Left lung (tissue), 10 donors: ENCODE results near the gene DHRS3. TPM values are rescaled to one million over a fixed set of nuclear protein-coding genes. Genes with fewer than 3 reads are reported as not detected.

Experiments used
- ATAC-seq: fragments of 200-7000 bp; cut with Tn5 transposase; one replicate; pipeline ENCODE4 v1.9.1; 2020; ENCODE audit warnings: moderate library complexity
- DNase-seq, 4 donors: peaks; one replicate each; pipeline ENCODE4 v3.0.0-alpha.2; 2013 to 2020
- H3K27ac ChIP-seq, 2 donors: fragments of 200-600 bp; sonication (generic) in 1 of 2; one replicate each; pipeline versions ENCODE4 v1.5.0 to v1.8.0; 2020 to 2021
- H3K27me3 ChIP-seq, 2 donors: fragments of 200-600 bp; sonication (generic) in 1 of 2; one replicate each; pipeline versions ENCODE4 v1.5.0 to v1.8.0; 2020 to 2021
- H3K36me3 ChIP-seq, 2 donors: fragments of 200-600 bp; sonication (generic) in 1 of 2; one replicate each; pipeline versions ENCODE4 v1.5.0 to v1.8.0; 2020 to 2021
- H3K4me1 ChIP-seq, 2 donors: fragments of 200-600 bp; one replicate each; pipeline ENCODE4 v1.8.0; 2021
- H3K4me3 ChIP-seq, 2 donors: fragments of 200-600 bp; sonication (generic) in 1 of 2; one replicate each; pipeline versions ENCODE4 v1.5.0 to v1.8.0; 2020 to 2021; ENCODE audit warnings: mild to moderate bottlenecking in 1 of 2
- H3K9me3 ChIP-seq, 2 donors: fragments of 200-600 bp; sonication (generic) in 1 of 2; one replicate each; pipeline versions ENCODE4 v1.5.0 to v1.8.0; 2020 to 2021
- CTCF ChIP-seq, 2 donors: fragments of 200-600 bp; sonication (generic) in 1 of 2; IDR thresholded peaks; one replicate each; pipeline versions ENCODE4 v1.5.0 to v1.8.0; 2021; ENCODE audit warnings: antibody characterized with exemption in 2 of 2
- intact Hi-C, 2 donors: fragments of 100-400 bp; cut with DNase I; formaldehyde crosslinking; loops; one replicate each; pipeline versions ENCODE4 v1.11.2 to v1.14.2; 2022
- polyA plus RNA-seq, 6 donors: library from polyadenylated mRNA; unstranded; fragments of 120-200 nt; gene quantifications; one replicate each; pipeline ENCODE4 v1.2.1, GENCODE V29; 2013; ENCODE audit not compliant: insufficient read length in 6 of 6
- total RNA-seq, 2 donors: library from RNA; stranded (reverse); fragmentation: NEBNext Ultra II Directional; extraction: Animal tissue kit (Norgen Biotek cat#: 25700); gene quantifications; one replicate each; pipeline ENCODE4 v1.2.1, GENCODE V29; 2021
- donor health status: DM: no; HTN: yes; CAD: no.
- donor health status: DM: no; HTN: no; CAD: no.

The DHRS3 gene
- total and polyA plus RNA-seq, 8 donors: 37.3 to 120 (median 43.7) TPM

- DNase-seq: peak; percentile 80 to 91 (median 88)
- intact Hi-C loops: no loop called here
Measured at GRCh38 chr1:12619792-12620487, 1.9 kb upstream of the DHRS3 start.

GRCh38 chr1:12618965-12619791 lies 1.2 kb upstream of the DHRS3 start:
- intact Hi-C loops: no loop called here
- H3K27me3 ChIP-seq: peaks cover 0 to 40% of the 10 kb centered on the region in 2 donors
- peaks cover 21 to 68% of the 10 kb centered on the region in 2 donors for H3K4me1 ChIP-seq
- peak; percentile 52 for ATAC-seq
- peak overlapping the region; percentile 74 to 76 for H3K4me3 ChIP-seq
- H3K36me3 ChIP-seq: no peaks in the 10 kb centered on the region
- H3K27ac ChIP-seq: peak overlapping the region; percentile 80 to 93
- no peak for TF ChIP-seq CTCF (IDR thresholded peaks at IDR 0.05)
- peak in 3 of 4 donors; percentile 42 to 87 (median 78) for DNase-seq
- no peaks in the 10 kb centered on the region for H3K9me3 ChIP-seq

More at GRCh38 chr1:12619792-12620487, 1.9 kb upstream of the DHRS3 start:
- TF ChIP-seq CTCF (IDR thresholded peaks at IDR 0.05): peak; percentile 93 to 96
- Histone ChIP-seq H3K4me3 (peak overlapping the region; percentile 74 to 76), H3K27me3 (peaks cover 0 to 40% of the 10 kb centered on the region in 2 donors), H3K36me3 (no peaks in the 10 kb centered on the region), H3K9me3 (no peaks in the 10 kb centered on the region), H3K4me1 (peaks cover 14 to 60% of the 10 kb centered on the region in 2 donors), H3K27ac (peak overlapping the region; percentile 80 to 93)
- ATAC-seq: peak; percentile 67

- no peaks in the 10 kb centered on the region for H3K36me3 ChIP-seq
- H3K4me3 ChIP-seq: peak overlapping the region; percentile 74 to 76
- peaks cover 0 to 40% of the 10 kb centered on the region in 2 donors for H3K27me3 ChIP-seq
- peaks cover 22 to 74% of the 10 kb centered on the region in 2 donors for H3K4me1 ChIP-seq
- H3K9me3 ChIP-seq: no peaks in the 10 kb centered on the region
- ATAC-seq: no peak
- no peak for TF ChIP-seq CTCF (IDR thresholded peaks at IDR 0.05)
- DNase-seq: no peak
- peak overlapping the region; percentile 80 to 93 for H3K27ac ChIP-seq
- intact Hi-C loops: no loop called here
Measured at GRCh38 chr1:12618661-12618964, 603 bp upstream of the DHRS3 start.

GRCh38 chr1:12617511-12617900 lies 504 bp downstream of the DHRS3 start:
- Histone ChIP-seq H3K27me3 (peaks cover 0 to 40% of the 10 kb centered on the region in 2 donors), H3K27ac (peak overlapping the region; percentile 80 to 93), H3K36me3 (no peaks in the 10 kb centered on the region), H3K9me3 (no peaks in the 10 kb centered on the region), H3K4me3 (peak overlapping the region; percentile 74 to 76), H3K4me1 (peaks cover 22 to 77% of the 10 kb centered on the region in 2 donors)
- DNase-seq (peak in 1 of 4 donors; percentile 48), ATAC-seq (peak; percentile 17)
- intact Hi-C loops: no loop called here
- no peak for TF ChIP-seq CTCF (IDR thresholded peaks at IDR 0.05)
